Keratinocyte (primary cell): ENCODE data around the gene SMIM12.

ENCODE experiments used
- EZH2 ChIP-seq: IDR thresholded peaks from one replicate; pipeline ENCODE4 v1.6.1; 2012; ENCODE audit warnings: inconsistent platforms, mild to moderate bottlenecking, low read length, moderate library complexity
- TF ChIP-seq, protein P1 (sequence below), 3 experiments: IDR thresholded peaks in 1 of 3; conservative IDR thresholded peaks in 1 of 3; optimal IDR thresholded peaks in 1 of 3; 2 replicates in 2 of 3; 3 replicates in 1 of 3; pipeline versions ENCODE3 to v1.5.1; 2011; ENCODE audit warnings: low read length in 3 of 3, mild to moderate bottlenecking in 3 of 3, moderate library complexity in 2 of 3, control low read depth in 1 of 3, inconsistent platforms in 1 of 3; ENCODE audit not compliant: insufficient read depth in 2 of 3; ENCODE audit errors: extremely low read depth in 1 of 3

- TF ChIP-seq, protein P1, sequence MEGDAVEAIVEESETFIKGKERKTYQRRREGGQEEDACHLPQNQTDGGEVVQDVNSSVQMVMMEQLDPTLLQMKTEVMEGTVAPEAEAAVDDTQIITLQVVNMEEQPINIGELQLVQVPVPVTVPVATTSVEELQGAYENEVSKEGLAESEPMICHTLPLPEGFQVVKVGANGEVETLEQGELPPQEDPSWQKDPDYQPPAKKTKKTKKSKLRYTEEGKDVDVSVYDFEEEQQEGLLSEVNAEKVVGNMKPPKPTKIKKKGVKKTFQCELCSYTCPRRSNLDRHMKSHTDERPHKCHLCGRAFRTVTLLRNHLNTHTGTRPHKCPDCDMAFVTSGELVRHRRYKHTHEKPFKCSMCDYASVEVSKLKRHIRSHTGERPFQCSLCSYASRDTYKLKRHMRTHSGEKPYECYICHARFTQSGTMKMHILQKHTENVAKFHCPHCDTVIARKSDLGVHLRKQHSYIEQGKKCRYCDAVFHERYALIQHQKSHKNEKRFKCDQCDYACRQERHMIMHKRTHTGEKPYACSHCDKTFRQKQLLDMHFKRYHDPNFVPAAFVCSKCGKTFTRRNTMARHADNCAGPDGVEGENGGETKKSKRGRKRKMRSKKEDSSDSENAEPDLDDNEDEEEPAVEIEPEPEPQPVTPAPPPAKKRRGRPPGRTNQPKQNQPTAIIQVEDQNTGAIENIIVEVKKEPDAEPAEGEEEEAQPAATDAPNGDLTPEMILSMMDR (optimal IDR thresholded peaks at IDR 0.05 in 1 of 3, IDR thresholded peaks at IDR 0.05 in 1 of 3, conservative IDR thresholded peaks at IDR 0.05 in 1 of 3; ENCODE audit: extremely low read depth in 1 of 3, insufficient read depth in 2 of 3, low read length in 3 of 3): no peak
- no peak for TF ChIP-seq EZH2
Measured at GRCh38 chr1:34816332-34816731, 43.2 kb downstream of the SMIM12 start.
